Prostate gland (tissue), 2 donors: ENCODE results near the gene RPTOR.

Experiments
- CTCF ChIP-seq, 4 experiments: fragments of 200-600 bp in 2 of 4; fragments of 450-650 bp in 2 of 4; sonication (generic) in 2 of 4; IDR thresholded peaks; 1 replicate in 3 of 4; 2 replicates in 1 of 4; pipeline ENCODE4 v1.5.1; 2016 to 2019; ENCODE audit warnings: antibody characterized with exemption in 4 of 4, mild to moderate bottlenecking in 2 of 4, moderate library complexity in 2 of 4
- POLR2AphosphoS5 ChIP-seq: sonication (generic); formaldehyde crosslinking; IDR thresholded peaks from one replicate; pipeline ENCODE4 v1.6.1; 2017; ENCODE audit warnings: antibody characterized with exemption

GRCh38 chr17:80633994-80634566 lies 89.4 kb downstream of the RPTOR start:
- no peak for TF ChIP-seq CTCF (IDR thresholded peaks at IDR 0.05)
- no peak for TF ChIP-seq POLR2AphosphoS5
